ENCODE measurements around the gene HAUS7.

DNA sequence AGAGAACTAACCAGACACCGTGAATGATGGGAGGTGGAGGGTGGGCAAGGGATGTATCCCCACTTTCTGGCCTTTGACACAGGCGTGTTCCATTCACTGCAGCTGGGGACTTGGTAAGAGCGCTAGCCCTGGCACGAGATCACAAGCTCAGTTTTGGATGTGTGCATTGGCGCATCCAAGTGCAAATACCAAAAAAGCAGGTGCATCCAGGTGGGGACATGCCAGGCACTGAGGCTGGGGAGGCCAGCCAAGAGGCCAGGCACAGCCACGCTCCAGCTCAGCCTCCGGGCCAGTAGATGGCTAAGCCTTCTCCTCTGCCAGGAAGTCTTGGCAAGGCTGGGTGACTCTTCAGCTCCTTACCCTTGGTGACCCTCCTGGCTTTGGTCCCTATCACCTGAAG lies 63.5 kb downstream of the HAUS7 start:
- TF ChIP-seq, protein P1, sequence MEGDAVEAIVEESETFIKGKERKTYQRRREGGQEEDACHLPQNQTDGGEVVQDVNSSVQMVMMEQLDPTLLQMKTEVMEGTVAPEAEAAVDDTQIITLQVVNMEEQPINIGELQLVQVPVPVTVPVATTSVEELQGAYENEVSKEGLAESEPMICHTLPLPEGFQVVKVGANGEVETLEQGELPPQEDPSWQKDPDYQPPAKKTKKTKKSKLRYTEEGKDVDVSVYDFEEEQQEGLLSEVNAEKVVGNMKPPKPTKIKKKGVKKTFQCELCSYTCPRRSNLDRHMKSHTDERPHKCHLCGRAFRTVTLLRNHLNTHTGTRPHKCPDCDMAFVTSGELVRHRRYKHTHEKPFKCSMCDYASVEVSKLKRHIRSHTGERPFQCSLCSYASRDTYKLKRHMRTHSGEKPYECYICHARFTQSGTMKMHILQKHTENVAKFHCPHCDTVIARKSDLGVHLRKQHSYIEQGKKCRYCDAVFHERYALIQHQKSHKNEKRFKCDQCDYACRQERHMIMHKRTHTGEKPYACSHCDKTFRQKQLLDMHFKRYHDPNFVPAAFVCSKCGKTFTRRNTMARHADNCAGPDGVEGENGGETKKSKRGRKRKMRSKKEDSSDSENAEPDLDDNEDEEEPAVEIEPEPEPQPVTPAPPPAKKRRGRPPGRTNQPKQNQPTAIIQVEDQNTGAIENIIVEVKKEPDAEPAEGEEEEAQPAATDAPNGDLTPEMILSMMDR (IDR thresholded peaks at IDR 0.05), result no peak
- TF ChIP-seq BHLHE40 (IDR thresholded peaks at IDR 0.05; ENCODE audit: low read depth, low read length) (no peak), MYC (IDR thresholded peaks at IDR 0.05; ENCODE audit: borderline replicate concordance, low read length) (no peak), HDAC2 (IDR thresholded peaks at IDR 0.05) (no peak), CHD4 (IDR thresholded peaks at IDR 0.05; ENCODE audit: borderline replicate concordance) (no peak), EP300 (IDR thresholded peaks at IDR 0.05) (no peak), POLR2A (IDR thresholded peaks at IDR 0.05; ENCODE audit: low read length) (no peak), CEBPB (IDR thresholded peaks at IDR 0.05) (no peak), CHD2 (IDR thresholded peaks at IDR 0.05; ENCODE audit: low read length, partially characterized antibody) (no peak), RAD21 (conservative IDR thresholded peaks at IDR 0.05 in 1 of 2, IDR thresholded peaks at IDR 0.05 in 1 of 2) (no peak), FOSL2 (IDR thresholded peaks at IDR 0.05) (no peak), FOSL2 (CRISPR knock-in tag; IDR thresholded peaks at IDR 0.05) (no peak), SMC3 (IDR thresholded peaks at IDR 0.05) (no peak)
- TF ChIP-seq, protein P2, sequence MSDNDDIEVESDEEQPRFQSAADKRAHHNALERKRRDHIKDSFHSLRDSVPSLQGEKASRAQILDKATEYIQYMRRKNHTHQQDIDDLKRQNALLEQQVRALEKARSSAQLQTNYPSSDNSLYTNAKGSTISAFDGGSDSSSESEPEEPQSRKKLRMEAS (IDR thresholded peaks at IDR 0.05), result no peak
- TF ChIP-seq, protein P3, sequence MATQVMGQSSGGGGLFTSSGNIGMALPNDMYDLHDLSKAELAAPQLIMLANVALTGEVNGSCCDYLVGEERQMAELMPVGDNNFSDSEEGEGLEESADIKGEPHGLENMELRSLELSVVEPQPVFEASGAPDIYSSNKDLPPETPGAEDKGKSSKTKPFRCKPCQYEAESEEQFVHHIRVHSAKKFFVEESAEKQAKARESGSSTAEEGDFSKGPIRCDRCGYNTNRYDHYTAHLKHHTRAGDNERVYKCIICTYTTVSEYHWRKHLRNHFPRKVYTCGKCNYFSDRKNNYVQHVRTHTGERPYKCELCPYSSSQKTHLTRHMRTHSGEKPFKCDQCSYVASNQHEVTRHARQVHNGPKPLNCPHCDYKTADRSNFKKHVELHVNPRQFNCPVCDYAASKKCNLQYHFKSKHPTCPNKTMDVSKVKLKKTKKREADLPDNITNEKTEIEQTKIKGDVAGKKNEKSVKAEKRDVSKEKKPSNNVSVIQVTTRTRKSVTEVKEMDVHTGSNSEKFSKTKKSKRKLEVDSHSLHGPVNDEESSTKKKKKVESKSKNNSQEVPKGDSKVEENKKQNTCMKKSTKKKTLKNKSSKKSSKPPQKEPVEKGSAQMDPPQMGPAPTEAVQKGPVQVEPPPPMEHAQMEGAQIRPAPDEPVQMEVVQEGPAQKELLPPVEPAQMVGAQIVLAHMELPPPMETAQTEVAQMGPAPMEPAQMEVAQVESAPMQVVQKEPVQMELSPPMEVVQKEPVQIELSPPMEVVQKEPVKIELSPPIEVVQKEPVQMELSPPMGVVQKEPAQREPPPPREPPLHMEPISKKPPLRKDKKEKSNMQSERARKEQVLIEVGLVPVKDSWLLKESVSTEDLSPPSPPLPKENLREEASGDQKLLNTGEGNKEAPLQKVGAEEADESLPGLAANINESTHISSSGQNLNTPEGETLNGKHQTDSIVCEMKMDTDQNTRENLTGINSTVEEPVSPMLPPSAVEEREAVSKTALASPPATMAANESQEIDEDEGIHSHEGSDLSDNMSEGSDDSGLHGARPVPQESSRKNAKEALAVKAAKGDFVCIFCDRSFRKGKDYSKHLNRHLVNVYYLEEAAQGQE (IDR thresholded peaks at IDR 0.05), result no peak

Data from A549 (cell line).